Fibroblast of lung (primary cell): ENCODE measurements around the gene EVA1B. TPM values are rescaled to one million over a fixed set of nuclear protein-coding genes. Genes with fewer than 3 reads are reported as not detected.
A peak's percentile ranks its signal among the peaks of the same experiment; 100 is the strongest.

Experiments
- DNase-seq, 2 donors: peaks; one replicate each; pipeline versions ENCODE4 v3.0.0 to v3.0.0-alpha.2; 2010; ENCODE audit warnings: low read depth in 2 of 2
- H2AFZ ChIP-seq: 2 replicates; pipeline ENCODE4 v1.5.1; 2012; ENCODE audit warnings: low read length, control low read depth, inconsistent platforms
- H3K27ac ChIP-seq: 2 replicates; pipeline ENCODE4 v1.5.1; 2011; ENCODE audit warnings: low read length, control low read depth; ENCODE audit not compliant: insufficient read depth
- H3K27me3 ChIP-seq: 2 replicates; pipeline ENCODE4 v1.5.1; 2011; ENCODE audit warnings: mild to moderate bottlenecking, low read length; ENCODE audit not compliant: control insufficient read depth, insufficient read depth
- H3K36me3 ChIP-seq: 2 replicates; pipeline ENCODE4 v1.5.1; 2011; ENCODE audit warnings: low read length; ENCODE audit not compliant: control insufficient read depth, insufficient read depth
- H3K4me1 ChIP-seq: 2 replicates; pipeline ENCODE4 v1.5.1; 2011; ENCODE audit warnings: low read length; ENCODE audit not compliant: control insufficient read depth, insufficient read depth; ENCODE audit errors: extremely low read depth
- H3K4me2 ChIP-seq: 2 replicates; pipeline ENCODE4 v1.5.1; 2011; ENCODE audit warnings: low read length, control low read depth; ENCODE audit not compliant: insufficient read depth; ENCODE audit errors: extremely low read depth
- H3K4me3 ChIP-seq, 4 experiments: fragments of 200-600 bp in 1 of 4; sonication (generic) in 1 of 4; replicated peaks in 1 of 4; 2 replicates each; pipeline ENCODE4 v1.5.1; 2011 to 2016; ENCODE audit warnings: low read length in 4 of 4, low read depth in 3 of 4, mild to moderate bottlenecking in 3 of 4, control low read depth in 2 of 4, inconsistent platforms in 1 of 4, mixed read lengths in 1 of 4; ENCODE audit not compliant: insufficient read depth in 1 of 4; ENCODE audit errors: control extremely low read depth in 1 of 4
- H3K79me2 ChIP-seq: 2 replicates; pipeline ENCODE4 v1.5.1; 2012; ENCODE audit warnings: mild to moderate bottlenecking, low read length, inconsistent platforms; ENCODE audit not compliant: control insufficient read depth, insufficient read depth
- H3K9ac ChIP-seq: 2 replicates; pipeline ENCODE4 v1.5.1; 2011; ENCODE audit warnings: mild to moderate bottlenecking, low read length, control low read depth; ENCODE audit not compliant: insufficient read depth
- H3K9me3 ChIP-seq: 2 replicates; pipeline ENCODE4 v1.5.1; 2012; ENCODE audit warnings: low read depth, low read length; ENCODE audit not compliant: control insufficient read depth, insufficient read depth
- H4K20me1 ChIP-seq: 2 replicates; pipeline ENCODE4 v1.5.1; 2011; ENCODE audit warnings: low read length; ENCODE audit not compliant: control insufficient read depth, insufficient read depth; ENCODE audit errors: extremely low read depth
- CTCF ChIP-seq, 2 donors: IDR thresholded peaks in 1 of 2; conservative IDR thresholded peaks in 1 of 2; 1 replicate in 1 of 2; 2 replicates in 1 of 2; pipeline ENCODE4 v1.5.1; 2011 to 2012; ENCODE audit warnings: low read length in 2 of 2, control low read depth in 1 of 2, inconsistent platforms in 1 of 2, low read depth in 1 of 2, mild to moderate bottlenecking in 1 of 2
- EZH2 ChIP-seq: IDR thresholded peaks from 2 replicates; pipeline ENCODE4 v1.5.1; 2012; ENCODE audit warnings: low read length, control low read depth, mild to moderate bottlenecking; ENCODE audit errors: missing control alignments
- polyA plus RNA-seq, 2 donors: library from polyadenylated mRNA; depleted of rRNA in 1 of 2; stranded (reverse) in 1 of 2; unstranded in 1 of 2; fragments of >200 nt; gene quantifications; 2 replicates each; pipeline ENCODE4 v1.2.1, GENCODE V29; 2011 to 2012; ENCODE audit warnings: missing spikeins in 1 of 2
- total RNA-seq: library from RNA; depleted of rRNA; stranded (reverse); fragments of >200 nt; gene quantifications from 2 replicates; pipeline ENCODE4 v1.2.1, GENCODE V29; 2014

The EVA1B gene
- total and polyA plus RNA-seq, 2 donors (not counting 1 experiment from before 2014, with no cell fraction given), result 27.1 to 199 TPM

GRCh38 chr1:36367798-36368197, 44.4 kb upstream of the EVA1B start:
- no peak overlapping the region for H3K27ac ChIP-seq
- H3K4me1 ChIP-seq, result peaks cover 29% of the 10 kb centered on the region
- H3K4me2 ChIP-seq, result no peak overlapping the region
- H4K20me1 ChIP-seq, result no peaks in the 10 kb centered on the region
- H3K4me3 ChIP-seq, result no peak overlapping the region
- no peaks in the 10 kb centered on the region for H3K9me3 ChIP-seq
- H3K9ac ChIP-seq, result no peak overlapping the region
- no peak for TF ChIP-seq CTCF (conservative IDR thresholded peaks at IDR 0.05 in 1 of 2, IDR thresholded peaks at IDR 0.05 in 1 of 2; ENCODE audit: low read depth in 1 of 2, low read length in 2 of 2)
- no peak for TF ChIP-seq EZH2
- peaks cover 47% of the 10 kb centered on the region for H3K79me2 ChIP-seq
- no peaks in the 10 kb centered on the region for H3K27me3 ChIP-seq
- no peak overlapping the region for H2AFZ ChIP-seq
- H3K36me3 ChIP-seq, result peaks cover 5% of the 10 kb centered on the region
- peak in 1 of 2 donors; percentile 30 for DNase-seq

GRCh38 chr1:36367066-36367465, 43.6 kb upstream of the EVA1B start:
- H2AFZ ChIP-seq, result no peak overlapping the region
- no peaks in the 10 kb centered on the region for H3K9me3 ChIP-seq
- H3K4me3 ChIP-seq, result no peak overlapping the region
- no peaks in the 10 kb centered on the region for H3K27me3 ChIP-seq
- TF ChIP-seq CTCF (conservative IDR thresholded peaks at IDR 0.05 in 1 of 2, IDR thresholded peaks at IDR 0.05 in 1 of 2; ENCODE audit: low read depth in 1 of 2, low read length in 2 of 2) (no peak), EZH2 (no peak)
- no peak overlapping the region for H3K9ac ChIP-seq
- peaks cover 22% of the 10 kb centered on the region for H3K4me1 ChIP-seq
- no peak for DNase-seq
- no peak overlapping the region for H3K4me2 ChIP-seq
- peaks cover 5% of the 10 kb centered on the region for H3K36me3 ChIP-seq
- peaks cover 43% of the 10 kb centered on the region for H3K79me2 ChIP-seq
- no peak overlapping the region for H3K27ac ChIP-seq
- H4K20me1 ChIP-seq, result no peaks in the 10 kb centered on the region

- TF ChIP-seq EZH2 (no peak), CTCF (conservative IDR thresholded peaks at IDR 0.05 in 1 of 2, IDR thresholded peaks at IDR 0.05 in 1 of 2; ENCODE audit: low read depth in 1 of 2, low read length in 2 of 2) (peak in 1 of 2 donors; percentile 18)
- Histone ChIP-seq H3K4me1 (peaks cover 18% of the 10 kb centered on the region), H3K4me3 (no peak overlapping the region), H4K20me1 (no peaks in the 10 kb centered on the region), H3K27ac (peak overlapping the region; percentile 3), H3K9ac (no peak overlapping the region), H2AFZ (no peak overlapping the region), H3K9me3 (no peaks in the 10 kb centered on the region), H3K4me2 (no peak overlapping the region), H3K79me2 (peaks cover 42% of the 10 kb centered on the region), H3K36me3 (peaks cover 6% of the 10 kb centered on the region), H3K27me3 (no peaks in the 10 kb centered on the region)
- peak; percentile 55 to 62 for DNase-seq
Measured at GRCh38 chr1:36366091-36366661, 42.7 kb upstream of the EVA1B start.
